Skeletal muscle satellite cell (primary cell): ENCODE results near the gene GRK2.

Experiments used
- H3K27me3 ChIP-seq: 2 replicates; pipeline ENCODE4 v1.7.0; 2013; ENCODE audit warnings: low read length; ENCODE audit not compliant: control insufficient read depth, insufficient read depth
- H3K36me3 ChIP-seq: 2 replicates; pipeline ENCODE4 v1.7.0; 2013; ENCODE audit warnings: mild to moderate bottlenecking, control low read depth, low read length; ENCODE audit not compliant: insufficient read depth
- H3K4me1 ChIP-seq: 2 replicates; pipeline ENCODE4 v1.7.0; 2013; ENCODE audit warnings: low read length; ENCODE audit not compliant: control insufficient read depth, insufficient read depth
- H3K4me2 ChIP-seq: 2 replicates; pipeline ENCODE4 v1.7.0; 2013; ENCODE audit warnings: mild to moderate bottlenecking, low read length
- H3K4me3 ChIP-seq: 2 replicates; pipeline ENCODE4 v1.7.0; 2013; ENCODE audit warnings: low read length
- H3K9ac ChIP-seq: 2 replicates; pipeline ENCODE4 v1.7.0; 2013; ENCODE audit warnings: mild to moderate bottlenecking, low read depth, low read length, moderate library complexity
- H3K9me3 ChIP-seq: replicated peaks from 2 replicates; pipeline ENCODE4 v1.7.0; 2013; ENCODE audit warnings: mild to moderate bottlenecking, control low read depth, low read length

The GRK2 gene

GRCh38 chr11:67308031-67308866 lies 42.0 kb downstream of the GRK2 start:
- no peak overlapping the region for H3K4me3 ChIP-seq
- H3K9me3 ChIP-seq = no peaks in the 10 kb centered on the region
- H3K4me2 ChIP-seq = no peak overlapping the region
- peaks cover 13% of the 10 kb centered on the region for H3K4me1 ChIP-seq
- H3K9ac ChIP-seq = no peak overlapping the region
- H3K27me3 ChIP-seq = no peaks in the 10 kb centered on the region
- peaks cover 19% of the 10 kb centered on the region for H3K36me3 ChIP-seq

- H3K4me1 ChIP-seq = peaks cover 7% of the 10 kb centered on the region
- no peak overlapping the region for H3K9ac ChIP-seq
- no peaks in the 10 kb centered on the region for H3K27me3 ChIP-seq
- no peaks in the 10 kb centered on the region for H3K9me3 ChIP-seq
- H3K4me2 ChIP-seq = no peak overlapping the region
- H3K36me3 ChIP-seq = peaks cover 19% of the 10 kb centered on the region
- no peak overlapping the region for H3K4me3 ChIP-seq
These were observed 42.9 kb downstream of the GRK2 start for GRCh38 chr11:67309166-67309565.

GRCh38 chr11:67309661-67310061 lies 43.4 kb downstream of the GRK2 start:
- no peaks in the 10 kb centered on the region for H3K9me3 ChIP-seq
- no peak overlapping the region for H3K9ac ChIP-seq
- no peak overlapping the region for H3K4me3 ChIP-seq
- H3K36me3 ChIP-seq = peaks cover 19% of the 10 kb centered on the region
- H3K4me1 ChIP-seq = peaks cover 2% of the 10 kb centered on the region
- H3K4me2 ChIP-seq = no peak overlapping the region
- no peaks in the 10 kb centered on the region for H3K27me3 ChIP-seq

DNA sequence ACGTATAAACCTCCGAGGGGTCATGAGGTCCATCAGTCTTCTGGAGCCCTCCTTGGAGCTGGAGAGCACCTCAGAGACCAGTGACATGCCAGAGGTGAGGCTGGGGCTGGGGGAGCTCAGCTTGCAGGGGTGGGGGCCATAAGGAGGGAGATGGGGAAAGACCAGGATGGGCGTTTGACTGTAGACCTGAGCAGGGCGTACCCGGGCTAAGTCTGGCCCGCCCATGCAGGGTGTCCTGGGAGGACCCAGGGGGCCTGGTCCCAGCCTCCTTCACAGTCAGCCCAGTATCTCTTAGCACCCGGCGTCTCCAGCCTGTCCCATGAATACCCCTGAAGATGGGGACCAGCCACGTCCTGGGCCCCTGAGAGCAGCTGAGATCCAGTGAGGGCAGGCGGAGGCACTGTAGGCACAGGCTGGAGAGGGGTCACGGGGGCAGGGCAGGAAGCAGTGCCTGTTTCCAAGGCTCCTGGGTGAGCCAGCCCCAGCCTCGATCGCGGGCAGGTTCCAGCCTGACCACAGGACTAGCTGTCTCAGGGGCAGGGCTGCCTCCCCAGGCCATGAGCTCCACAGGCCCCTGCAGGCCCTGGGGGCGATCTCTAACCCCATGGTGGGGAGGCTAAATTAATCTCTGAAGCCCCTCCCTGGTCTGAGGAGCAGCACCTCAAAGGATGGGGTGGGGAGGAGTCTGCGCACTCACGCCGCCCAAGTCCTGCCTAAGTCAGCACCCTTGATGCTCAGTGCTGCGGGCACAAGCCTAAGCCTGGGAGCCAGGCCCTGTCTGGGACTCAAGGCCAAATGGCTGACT lies 44.2 kb downstream of the GRK2 start:
- Histone ChIP-seq H3K27me3 (no peaks in the 10 kb centered on the region), H3K9ac (no peak overlapping the region), H3K4me3 (no peak overlapping the region), H3K4me2 (no peak overlapping the region), H3K36me3 (peaks cover 19% of the 10 kb centered on the region), H3K4me1 (no peaks in the 10 kb centered on the region), H3K9me3 (no peaks in the 10 kb centered on the region)

- H3K27me3 ChIP-seq = no peaks in the 10 kb centered on the region
- H3K4me1 ChIP-seq = no peaks in the 10 kb centered on the region
- peaks cover 19% of the 10 kb centered on the region for H3K36me3 ChIP-seq
- no peak overlapping the region for H3K4me2 ChIP-seq
- H3K4me3 ChIP-seq = no peak overlapping the region
- H3K9me3 ChIP-seq = no peaks in the 10 kb centered on the region
- H3K9ac ChIP-seq = no peak overlapping the region
These were observed 44.8 kb downstream of the GRK2 start for GRCh38 chr11:67311051-67311555.

DNA sequence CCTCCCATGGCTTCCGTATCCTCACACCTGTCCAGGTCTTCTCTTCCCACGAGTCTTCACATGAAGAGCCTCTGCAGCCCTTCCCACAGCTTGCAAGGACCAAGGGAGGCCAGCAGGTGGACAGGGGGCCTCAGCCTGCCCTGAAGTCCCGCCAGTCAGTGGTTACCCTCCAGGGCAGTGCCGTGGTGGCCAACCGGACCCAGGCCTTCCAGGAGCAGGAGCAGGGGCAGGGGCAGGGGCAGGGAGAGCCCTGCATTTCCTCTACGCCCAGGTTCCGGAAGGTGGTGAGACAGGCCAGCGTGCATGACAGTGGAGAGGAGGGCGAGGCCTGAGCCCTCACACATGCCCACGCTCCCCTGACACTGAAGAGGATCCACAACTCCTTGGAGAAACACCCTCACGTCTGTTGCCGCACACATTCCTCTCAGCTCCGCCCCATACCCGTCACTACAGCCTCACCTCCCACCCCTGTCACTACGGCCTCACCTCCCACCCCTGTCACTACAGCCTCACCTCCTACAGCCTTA lies 45.3 kb downstream of the GRK2 start:
- H3K4me3 ChIP-seq = no peak overlapping the region
- no peaks in the 10 kb centered on the region for H3K27me3 ChIP-seq
- no peak overlapping the region for H3K4me2 ChIP-seq
- H3K4me1 ChIP-seq = no peaks in the 10 kb centered on the region
- no peaks in the 10 kb centered on the region for H3K9me3 ChIP-seq
- H3K36me3 ChIP-seq = peaks cover 19% of the 10 kb centered on the region
- no peak overlapping the region for H3K9ac ChIP-seq

DNA sequence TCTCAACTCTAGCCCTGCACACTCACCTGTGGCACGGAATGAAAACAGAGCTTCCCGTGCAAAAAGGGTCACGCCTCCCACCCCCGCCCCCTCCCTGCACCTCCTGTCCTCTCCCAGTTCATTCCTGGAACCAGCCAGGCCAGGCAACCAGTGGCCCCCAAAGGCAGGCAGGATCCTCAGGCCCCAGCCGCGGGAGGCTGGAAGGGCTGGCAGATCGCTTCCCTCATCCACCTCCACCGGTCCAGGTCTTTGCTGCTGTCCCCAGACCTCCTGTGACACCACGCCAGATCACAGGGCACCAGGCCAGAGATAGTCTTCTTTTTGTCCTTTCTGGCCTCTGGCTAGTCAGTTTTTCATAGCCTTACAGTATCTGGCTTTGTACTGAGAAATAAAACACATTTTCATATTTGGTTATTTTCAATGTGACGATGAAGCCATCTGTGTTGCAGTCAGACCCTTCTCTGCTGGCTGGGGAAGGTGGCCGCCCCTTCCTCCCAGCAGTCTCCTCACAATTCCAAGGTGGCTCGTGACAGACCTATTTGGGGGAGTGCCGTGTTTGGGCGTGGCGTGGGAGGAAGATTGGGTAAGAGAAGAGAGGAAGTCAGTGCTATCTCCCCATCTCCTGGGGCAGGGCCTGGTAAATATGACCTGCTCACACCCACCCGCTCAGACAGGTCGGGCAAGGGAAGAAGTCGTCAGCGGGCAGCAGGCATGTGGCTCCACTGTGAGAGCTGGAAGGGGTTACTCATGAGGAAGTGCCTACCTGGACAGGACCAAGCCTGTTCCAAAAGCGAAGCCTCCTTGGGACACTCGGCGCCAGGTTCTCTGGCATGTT lies 46.1 kb downstream of the GRK2 start:
- Histone ChIP-seq H3K36me3 (peaks cover 19% of the 10 kb centered on the region), H3K4me2 (no peak overlapping the region), H3K9ac (no peak overlapping the region), H3K4me3 (no peak overlapping the region), H3K9me3 (no peaks in the 10 kb centered on the region), H3K27me3 (no peaks in the 10 kb centered on the region), H3K4me1 (no peaks in the 10 kb centered on the region)

- no peak overlapping the region for H3K9ac ChIP-seq
- H3K9me3 ChIP-seq = no peaks in the 10 kb centered on the region
- H3K27me3 ChIP-seq = no peaks in the 10 kb centered on the region
- H3K36me3 ChIP-seq = peaks cover 19% of the 10 kb centered on the region
- H3K4me3 ChIP-seq = no peak overlapping the region
- H3K4me2 ChIP-seq = no peak overlapping the region
- peaks cover 3% of the 10 kb centered on the region for H3K4me1 ChIP-seq
These were observed 47.0 kb downstream of the GRK2 start for GRCh38 chr11:67313125-67313890.

GRCh38 chr11:67314218-67314617 lies 47.9 kb downstream of the GRK2 start:
- Histone ChIP-seq H3K9ac (no peak overlapping the region), H3K4me3 (no peak overlapping the region), H3K4me1 (peaks cover 5% of the 10 kb centered on the region), H3K36me3 (peaks cover 14% of the 10 kb centered on the region), H3K4me2 (no peak overlapping the region), H3K27me3 (no peaks in the 10 kb centered on the region), H3K9me3 (no peaks in the 10 kb centered on the region)

DNA sequence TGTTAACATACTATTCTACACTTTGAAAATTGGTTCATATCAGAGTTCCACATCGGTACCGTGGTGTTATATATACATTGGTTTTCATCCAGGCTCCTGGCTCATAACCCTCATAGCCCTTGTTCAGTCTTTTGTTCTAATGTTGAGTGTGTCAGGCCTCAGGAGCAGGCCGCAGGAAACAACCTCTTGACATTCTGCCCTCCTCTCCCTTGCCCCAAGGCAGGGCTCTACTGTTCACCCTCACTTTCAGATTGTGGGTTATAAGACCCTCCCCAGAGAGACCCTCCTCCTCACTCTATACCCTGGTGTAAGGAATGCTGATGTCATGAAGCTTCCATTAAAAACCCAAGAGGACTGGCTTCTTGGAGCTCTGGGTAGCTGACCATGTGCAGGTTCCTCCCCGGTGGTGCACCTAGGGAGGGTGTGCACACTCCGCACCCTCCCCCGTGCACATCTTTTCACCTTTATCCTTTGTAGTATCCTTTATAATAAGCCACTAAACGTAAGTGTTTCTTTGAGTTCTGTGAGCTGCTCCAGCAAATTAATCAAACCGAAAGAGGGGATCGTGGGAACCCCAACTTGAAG lies 49.1 kb downstream of the GRK2 start:
- H3K9me3 ChIP-seq = no peaks in the 10 kb centered on the region
- H3K9ac ChIP-seq = no peak overlapping the region
- peaks cover 5% of the 10 kb centered on the region for H3K4me1 ChIP-seq
- peaks cover 5% of the 10 kb centered on the region for H3K36me3 ChIP-seq
- H3K27me3 ChIP-seq = no peaks in the 10 kb centered on the region
- no peak overlapping the region for H3K4me2 ChIP-seq
- no peak overlapping the region for H3K4me3 ChIP-seq
